Vagina (tissue), 2 donors: ENCODE measurements around the gene SPDYC. TPM values are rescaled to one million over a fixed set of nuclear protein-coding genes. Genes with fewer than 3 reads are reported as not detected.

Experiments
- DNase-seq, 2 donors: peaks; one replicate each; pipeline ENCODE4 v3.0.0-alpha.2; 2017; ENCODE audit errors: extremely low spot score in 2 of 2
- H3K27ac ChIP-seq: fragments of 200-600 bp; sonication (generic); one replicate; pipeline ENCODE4 v1.5.1; 2019
- H3K27me3 ChIP-seq: fragments of 200-600 bp; sonication (generic); one replicate; pipeline ENCODE4 v1.5.1; 2019
- H3K36me3 ChIP-seq, 2 donors: fragments of 200-600 bp; sonication (generic); one replicate each; pipeline ENCODE4 v1.5.1; 2017 to 2019
- H3K4me1 ChIP-seq: fragments of 200-600 bp; sonication (generic); one replicate; pipeline ENCODE4 v1.5.1; 2019
- H3K4me3 ChIP-seq, 2 donors: fragments of 200-600 bp; sonication (generic); 1 replicate in 1 of 2; 2 replicates in 1 of 2; pipeline ENCODE4 v1.5.1; 2016 to 2019
- H3K9me3 ChIP-seq: fragments of 200-600 bp; sonication (generic); one replicate; pipeline ENCODE4 v1.5.1; 2019
- POLR2A ChIP-seq, 2 donors: fragments of 450-650 bp; IDR thresholded peaks; one replicate each; pipeline ENCODE4 v1.6.1; 2017; ENCODE audit warnings: antibody characterized with exemption in 2 of 2, mild to moderate bottlenecking in 2 of 2, moderate library complexity in 2 of 2
- POLR2AphosphoS5 ChIP-seq, 2 donors: sonication (generic); formaldehyde crosslinking; IDR thresholded peaks; one replicate each; pipeline ENCODE4 v1.9.0; 2017; ENCODE audit warnings: antibody characterized with exemption in 2 of 2, mild to moderate bottlenecking in 2 of 2, low read depth in 1 of 2; ENCODE audit not compliant: insufficient read depth in 1 of 2
- intact Hi-C: fragments of 100-400 bp; cut with DNase I; formaldehyde crosslinking; loops from one replicate; pipeline ENCODE4 v1.15.1; 2023
- total RNA-seq: library from RNA; depleted of rRNA; stranded (reverse); fragments of >200 nt; gene quantifications from one replicate; pipeline ENCODE4 v1.2.3, GENCODE V29; 2016
- TF ChIP-seq, protein P1 (sequence below), 3 experiments: fragments of 450-650 bp in 2 of 3; fragments of 200-600 bp in 1 of 3; sonication (generic) in 1 of 3; IDR thresholded peaks; one replicate each; pipeline ENCODE4 v1.5.1; 2017 to 2019; ENCODE audit warnings: antibody characterized with exemption in 3 of 3, mild to moderate bottlenecking in 2 of 3, moderate library complexity in 2 of 3

The SPDYC gene
- total RNA-seq, 1 donor from 2014 or later, result not detected

DNA sequence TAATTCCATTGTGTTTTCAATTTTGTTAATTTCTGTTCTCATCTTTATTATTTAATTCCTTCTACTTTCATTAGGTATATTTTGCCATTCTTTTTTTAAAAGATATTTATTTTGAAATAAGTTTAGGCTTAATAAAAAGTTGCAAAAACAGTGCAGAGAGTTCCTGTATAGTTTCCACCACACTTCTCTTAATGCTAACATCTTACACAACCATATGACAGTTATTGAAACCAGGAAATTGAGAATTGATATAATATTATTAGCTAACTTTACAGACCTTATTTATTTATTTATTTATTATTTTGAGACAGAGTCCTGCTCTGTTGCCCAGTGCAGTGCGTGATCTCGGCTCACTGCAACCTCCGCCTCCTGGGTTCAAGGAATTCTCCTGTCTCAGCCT lies 13.8 kb upstream of the SPDYC start:
- no peak for DNase-seq
- intact Hi-C loops, result no loop called here
- no peak overlapping the region for H3K27ac ChIP-seq

DNA sequence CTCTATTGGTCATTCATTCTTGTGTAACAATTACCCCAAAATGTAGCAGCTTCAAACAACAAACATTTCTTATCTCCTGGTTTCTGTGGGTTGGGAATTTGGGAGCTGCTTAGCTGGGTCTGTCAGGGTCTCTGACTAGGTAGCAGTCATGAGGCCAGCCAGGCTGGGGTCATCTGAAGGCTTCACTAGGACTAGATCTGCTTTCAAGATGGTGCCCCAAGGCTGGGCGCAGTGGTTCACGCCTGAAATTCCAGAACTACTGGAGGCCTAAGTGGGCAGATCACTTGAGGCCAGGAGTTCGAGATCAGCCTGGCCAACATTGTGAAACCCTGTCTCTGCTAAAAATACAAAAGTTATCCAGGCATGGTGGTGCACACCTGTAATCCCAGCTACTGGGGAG lies 13.1 kb upstream of the SPDYC start:
- H3K4me1 ChIP-seq, result no peaks in the 10 kb centered on the region
- intact Hi-C loops, result no loop called here
- H3K27me3 ChIP-seq, result no peaks in the 10 kb centered on the region
- DNase-seq, result no peak
- no peak overlapping the region for H3K4me3 ChIP-seq
- TF ChIP-seq, protein P1, sequence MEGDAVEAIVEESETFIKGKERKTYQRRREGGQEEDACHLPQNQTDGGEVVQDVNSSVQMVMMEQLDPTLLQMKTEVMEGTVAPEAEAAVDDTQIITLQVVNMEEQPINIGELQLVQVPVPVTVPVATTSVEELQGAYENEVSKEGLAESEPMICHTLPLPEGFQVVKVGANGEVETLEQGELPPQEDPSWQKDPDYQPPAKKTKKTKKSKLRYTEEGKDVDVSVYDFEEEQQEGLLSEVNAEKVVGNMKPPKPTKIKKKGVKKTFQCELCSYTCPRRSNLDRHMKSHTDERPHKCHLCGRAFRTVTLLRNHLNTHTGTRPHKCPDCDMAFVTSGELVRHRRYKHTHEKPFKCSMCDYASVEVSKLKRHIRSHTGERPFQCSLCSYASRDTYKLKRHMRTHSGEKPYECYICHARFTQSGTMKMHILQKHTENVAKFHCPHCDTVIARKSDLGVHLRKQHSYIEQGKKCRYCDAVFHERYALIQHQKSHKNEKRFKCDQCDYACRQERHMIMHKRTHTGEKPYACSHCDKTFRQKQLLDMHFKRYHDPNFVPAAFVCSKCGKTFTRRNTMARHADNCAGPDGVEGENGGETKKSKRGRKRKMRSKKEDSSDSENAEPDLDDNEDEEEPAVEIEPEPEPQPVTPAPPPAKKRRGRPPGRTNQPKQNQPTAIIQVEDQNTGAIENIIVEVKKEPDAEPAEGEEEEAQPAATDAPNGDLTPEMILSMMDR (IDR thresholded peaks at IDR 0.05), result no peak
- TF ChIP-seq POLR2A (IDR thresholded peaks at IDR 0.05), result no peak
- no peak for TF ChIP-seq POLR2AphosphoS5 (IDR thresholded peaks at IDR 0.05; ENCODE audit: insufficient read depth in 1 of 2, low read depth in 1 of 2)
- H3K9me3 ChIP-seq, result no peaks in the 10 kb centered on the region
- no peak overlapping the region for H3K27ac ChIP-seq
- no peaks in the 10 kb centered on the region for H3K36me3 ChIP-seq

More for the DNA sequence above, 13.8 kb upstream of the SPDYC start:
- Histone ChIP-seq H3K4me3 (no peak overlapping the region), H3K27me3 (no peaks in the 10 kb centered on the region), H3K9me3 (no peaks in the 10 kb centered on the region), H3K36me3 (no peaks in the 10 kb centered on the region), H3K4me1 (peaks cover under 1% of the 10 kb centered on the region)
- TF ChIP-seq POLR2AphosphoS5 (IDR thresholded peaks at IDR 0.05; ENCODE audit: insufficient read depth in 1 of 2, low read depth in 1 of 2) (no peak), POLR2A (IDR thresholded peaks at IDR 0.05) (no peak)
- TF ChIP-seq, protein P1 (IDR thresholded peaks at IDR 0.05), result no peak

DNA sequence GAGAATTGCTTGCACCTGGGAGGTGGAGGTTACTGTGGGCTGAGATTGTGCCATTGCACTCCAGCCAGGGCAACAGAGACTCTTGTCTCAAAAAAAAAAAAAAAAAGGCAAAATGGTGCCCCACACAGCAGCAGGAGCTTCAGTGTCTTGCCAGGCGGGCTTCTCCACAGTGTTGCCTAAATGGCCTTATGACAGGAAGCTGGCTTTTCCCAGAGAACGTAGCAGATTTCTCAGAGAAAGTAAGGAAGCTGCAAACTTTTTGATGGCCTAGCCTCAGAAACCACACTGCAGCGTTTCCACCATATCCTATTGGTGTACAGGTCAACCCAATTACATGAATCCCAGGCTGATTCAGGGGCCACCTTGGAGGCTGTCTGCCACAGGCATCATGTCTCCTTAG lies 12.7 kb upstream of the SPDYC start:
- no peak overlapping the region for H3K4me3 ChIP-seq
- no peaks in the 10 kb centered on the region for H3K36me3 ChIP-seq
- H3K27me3 ChIP-seq, result no peaks in the 10 kb centered on the region
- no peak overlapping the region for H3K27ac ChIP-seq
- TF ChIP-seq, protein P1 (IDR thresholded peaks at IDR 0.05), result no peak
- TF ChIP-seq POLR2AphosphoS5 (IDR thresholded peaks at IDR 0.05; ENCODE audit: insufficient read depth in 1 of 2, low read depth in 1 of 2), result no peak
- no peak for TF ChIP-seq POLR2A (IDR thresholded peaks at IDR 0.05)
- H3K9me3 ChIP-seq, result no peaks in the 10 kb centered on the region
- H3K4me1 ChIP-seq, result no peaks in the 10 kb centered on the region
- intact Hi-C loops, result no loop called here
- DNase-seq, result no peak

DNA sequence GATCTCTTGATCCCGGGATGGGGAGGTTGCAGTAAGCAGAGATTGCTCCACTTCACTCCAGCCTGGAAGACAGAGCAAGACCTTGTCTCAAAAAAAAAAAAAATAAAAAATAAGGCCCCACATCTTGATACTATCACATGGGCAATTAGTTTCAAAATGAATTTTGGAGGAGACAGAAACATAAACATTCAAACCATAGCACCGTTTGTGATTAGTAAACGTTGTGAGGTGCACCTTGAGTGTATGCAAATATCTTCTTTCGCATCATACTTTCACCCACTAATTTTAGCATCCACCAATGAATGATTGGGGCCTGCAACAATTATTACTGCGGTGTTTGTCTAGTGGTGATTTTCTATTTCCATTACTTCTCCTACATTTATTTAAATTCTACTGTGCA lies 11.0 kb upstream of the SPDYC start:
- DNase-seq, result no peak
- intact Hi-C loops, result no loop called here
- TF ChIP-seq, protein P1 (IDR thresholded peaks at IDR 0.05), result no peak
- no peak for TF ChIP-seq POLR2A (IDR thresholded peaks at IDR 0.05)
- no peak for TF ChIP-seq POLR2AphosphoS5 (IDR thresholded peaks at IDR 0.05; ENCODE audit: insufficient read depth in 1 of 2, low read depth in 1 of 2)
- no peaks in the 10 kb centered on the region for H3K27me3 ChIP-seq
- no peaks in the 10 kb centered on the region for H3K9me3 ChIP-seq
- H3K4me1 ChIP-seq, result no peaks in the 10 kb centered on the region
- no peak overlapping the region for H3K27ac ChIP-seq
- no peak overlapping the region for H3K4me3 ChIP-seq
- no peaks in the 10 kb centered on the region for H3K36me3 ChIP-seq

DNA sequence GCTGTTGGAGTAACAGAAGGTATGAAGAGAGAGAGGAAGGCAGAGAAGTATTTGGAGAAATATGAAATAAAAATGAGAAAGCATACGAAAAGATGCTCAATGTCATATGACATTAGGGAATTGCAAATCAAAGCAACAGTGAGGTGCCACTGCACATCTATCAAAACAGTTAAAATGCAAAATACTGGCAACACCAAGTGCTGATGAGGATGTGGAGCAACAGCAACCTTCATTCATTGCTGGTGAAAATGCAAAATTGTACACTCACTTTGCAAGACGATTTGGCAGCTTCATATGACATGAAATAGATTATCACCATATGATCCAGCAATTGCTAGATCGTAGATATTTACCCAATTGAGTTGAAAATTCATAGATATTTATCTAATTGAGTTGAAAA lies 9.4 kb upstream of the SPDYC start:
- DNase-seq, result no peak
- TF ChIP-seq, protein P1 (IDR thresholded peaks at IDR 0.05), result no peak
- TF ChIP-seq POLR2AphosphoS5 (IDR thresholded peaks at IDR 0.05; ENCODE audit: insufficient read depth in 1 of 2, low read depth in 1 of 2) (no peak), POLR2A (IDR thresholded peaks at IDR 0.05) (no peak)
- Histone ChIP-seq H3K27ac (no peak overlapping the region), H3K4me1 (no peaks in the 10 kb centered on the region), H3K9me3 (no peaks in the 10 kb centered on the region), H3K27me3 (no peaks in the 10 kb centered on the region), H3K4me3 (no peak overlapping the region), H3K36me3 (no peaks in the 10 kb centered on the region)
- intact Hi-C loops, result no loop called here
